GM21528 (cell line): ENCODE measurements around the gene C19orf53.

ENCODE experiments used
- ATAC-seq: cut with Tn5 transposase; IDR thresholded peaks from one replicate; pipeline ENCODE4 v1.9.1; 2021; ENCODE audit warnings: mild to moderate bottlenecking, moderate library complexity; ENCODE audit not compliant: unreplicated experiment, low FRiP score

The C19orf53 gene

GRCh38 chr19:13823901-13824300 is 49.6 kb downstream of the C19orf53 start:
- no peak for ATAC-seq

GRCh38 chr19:13824703-13825102 is 50.4 kb downstream of the C19orf53 start:
- ATAC-seq = no peak

- ATAC-seq = no peak
These were observed 51.5 kb downstream of the C19orf53 start for GRCh38 chr19:13825489-13826441.

DNA sequence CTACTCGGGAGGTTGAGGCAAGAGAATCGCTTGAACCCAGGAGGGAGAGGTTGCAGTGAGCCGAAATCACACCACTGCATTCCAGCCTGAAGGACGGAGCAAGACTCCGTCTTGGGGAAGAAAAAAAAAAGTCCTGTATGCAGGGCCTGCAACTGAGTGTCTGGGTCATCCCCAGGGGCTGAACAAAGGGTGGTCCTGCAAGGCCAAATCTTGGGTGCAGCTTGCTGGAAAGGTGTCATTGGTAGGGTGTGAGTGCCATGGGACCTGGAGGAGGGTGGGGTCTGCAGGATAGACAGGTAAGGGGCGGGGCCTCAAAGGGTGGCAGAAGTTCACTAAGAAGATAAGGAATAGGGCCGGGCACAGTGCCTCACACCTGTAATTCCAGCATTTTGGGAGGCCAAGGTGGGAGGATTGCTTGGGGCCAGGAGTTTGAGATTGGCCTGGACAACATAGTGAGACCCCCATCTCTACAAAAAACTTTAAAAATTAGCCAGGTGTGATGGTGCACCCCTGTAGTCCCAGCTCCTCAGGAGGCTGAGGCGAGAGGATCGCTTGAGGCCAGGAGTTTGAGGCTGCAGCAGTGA is 52.5 kb downstream of the C19orf53 start:
- no peak for ATAC-seq

DNA sequence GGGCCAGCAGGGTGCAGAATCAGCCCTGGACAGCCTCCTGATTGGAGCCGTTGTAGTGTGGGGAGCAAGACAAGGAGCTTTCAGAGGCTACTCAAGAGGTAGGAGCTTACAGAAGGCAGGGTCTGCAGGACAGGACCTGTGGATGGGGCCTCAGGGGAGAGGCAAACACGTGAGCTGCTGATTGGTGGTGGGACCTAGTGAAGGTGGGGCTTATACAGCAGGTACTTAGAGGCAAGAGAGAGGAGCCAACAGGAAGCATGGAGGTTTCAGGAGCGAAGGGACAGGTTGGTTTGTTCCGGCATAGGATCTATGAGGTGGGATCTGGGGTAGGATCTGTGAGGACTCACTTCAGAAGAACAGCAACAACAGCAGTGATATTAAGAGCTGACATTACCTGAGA is 53.4 kb downstream of the C19orf53 start:
- ATAC-seq = no peak
